Measurements from ENCODE around the gene PRPF6.

GRCh38 chr20:63969838-63970713 lies 10.9 kb upstream of the PRPF6 start, which contains the start of gene ZNF512B:
- no peak for TF ChIP-seq NFIB (CRISPR knock-in tag; IDR thresholded peaks at IDR 0.05; ENCODE audit: borderline replicate concordance)
- TF ChIP-seq EHMT2 (IDR thresholded peaks at IDR 0.05; ENCODE audit: borderline replicate concordance, low read depth, low read length) = no peak
- TF ChIP-seq ZNF24 (IDR thresholded peaks at IDR 0.05) = no peak
- TF ChIP-seq MZF1 (CRISPR knock-in tag; IDR thresholded peaks at IDR 0.05; ENCODE audit: borderline replicate concordance) = no peak
- no peak for TF ChIP-seq ZSCAN20 (CRISPR knock-in tag; IDR thresholded peaks at IDR 0.05; ENCODE audit: borderline replicate concordance)

Data from HepG2 (cell line).